HG02840 (cell line): ENCODE results near the gene ACP7.
A peak's percentile ranks its signal among the peaks of the same experiment; 100 is the strongest.
"Not testable (repeated sequence)": the region's sequence is repeated elsewhere in the genome, so short reads cannot be mapped to it uniquely, and the experiment has no call there.

ENCODE experiments used
- ATAC-seq: cut with Tn5 transposase; IDR thresholded peaks from one replicate; pipeline ENCODE4 v1.9.1; 2021; ENCODE audit warnings: mild to moderate bottlenecking, moderate library complexity, moderate number of reproducible peaks; ENCODE audit not compliant: unreplicated experiment, low FRiP score

Gene ACP7

DNA sequence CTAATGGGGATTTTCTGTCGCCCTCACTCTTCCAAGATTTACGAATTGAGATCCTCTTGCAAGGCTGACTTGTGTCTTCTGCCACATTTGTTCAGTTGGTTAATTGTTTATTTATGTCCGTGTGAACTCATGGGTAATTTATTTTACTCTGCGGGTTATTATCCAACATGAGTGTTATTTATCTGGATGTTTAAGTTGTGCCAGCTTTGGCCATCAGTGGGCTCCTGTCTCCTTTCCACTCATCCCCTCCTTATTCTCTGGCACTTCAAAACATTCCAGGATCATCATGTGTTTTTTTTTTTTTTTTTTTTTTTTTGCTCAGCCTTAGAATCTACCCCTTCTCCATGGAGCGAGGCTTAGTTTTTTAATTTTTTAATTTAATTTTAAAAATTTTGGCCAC lies 19.0 kb downstream of the ACP7 start:
- ATAC-seq: no peak

DNA sequence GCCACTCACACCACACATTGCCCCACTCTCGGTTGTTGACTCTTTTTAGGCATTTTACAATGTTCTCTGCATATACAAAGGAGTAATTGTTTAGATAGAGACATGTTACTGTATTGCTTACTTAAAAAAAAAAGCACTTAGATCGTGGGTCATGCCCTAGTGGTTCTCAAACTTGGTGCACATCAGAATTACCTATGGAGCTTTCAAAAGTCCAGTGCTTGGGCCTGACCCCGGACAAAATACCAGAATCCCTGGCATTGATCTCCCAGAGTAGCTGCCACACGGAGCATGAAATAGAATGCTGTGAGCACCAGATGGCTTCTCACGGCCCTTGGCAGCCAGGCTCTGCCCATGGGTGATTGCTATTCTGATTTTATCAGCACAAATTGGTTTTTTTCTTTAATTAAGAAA lies 20.0 kb downstream of the ACP7 start:
- ATAC-seq: no peak

DNA sequence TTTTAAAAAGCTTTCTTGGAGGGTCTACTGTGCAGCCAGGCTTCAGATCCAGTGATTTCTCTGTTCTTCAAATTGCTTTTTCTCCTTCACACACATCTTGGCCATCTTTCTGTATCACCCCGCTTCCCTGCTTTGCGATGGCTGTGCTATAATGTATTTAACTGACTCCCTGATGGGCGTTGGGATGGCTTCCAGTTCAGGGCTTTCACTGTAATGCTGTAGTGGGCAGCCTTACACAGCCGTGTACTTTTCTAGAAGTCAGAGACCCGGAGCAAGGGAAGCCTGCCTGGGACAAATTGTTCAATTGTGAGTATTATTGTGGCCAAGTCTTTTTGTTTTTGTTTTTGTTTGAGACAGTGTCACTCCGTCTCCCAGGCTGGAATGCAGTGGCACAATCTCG lies 22.0 kb downstream of the ACP7 start:
- ATAC-seq: no peak

DNA sequence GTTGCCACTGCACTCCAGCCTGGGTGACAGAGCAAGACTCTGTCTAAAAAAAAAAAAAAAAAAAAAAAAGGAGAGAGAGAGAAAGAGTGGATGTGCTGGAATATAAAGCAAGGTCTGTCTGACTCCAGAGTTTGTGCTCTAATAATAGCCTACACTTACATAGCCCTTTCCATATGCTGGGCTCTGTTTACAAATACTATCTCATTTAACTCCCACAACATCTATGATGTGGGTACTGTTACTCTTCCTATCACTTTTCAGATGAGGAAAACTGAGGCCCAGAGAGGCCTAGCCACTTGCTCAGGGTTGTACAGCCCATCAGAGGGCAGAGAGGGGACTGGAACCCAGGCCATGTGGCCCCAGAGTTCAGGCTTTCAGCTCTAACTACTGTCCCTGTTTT lies 25.5 kb downstream of the ACP7 start:
- ATAC-seq: no peak

DNA sequence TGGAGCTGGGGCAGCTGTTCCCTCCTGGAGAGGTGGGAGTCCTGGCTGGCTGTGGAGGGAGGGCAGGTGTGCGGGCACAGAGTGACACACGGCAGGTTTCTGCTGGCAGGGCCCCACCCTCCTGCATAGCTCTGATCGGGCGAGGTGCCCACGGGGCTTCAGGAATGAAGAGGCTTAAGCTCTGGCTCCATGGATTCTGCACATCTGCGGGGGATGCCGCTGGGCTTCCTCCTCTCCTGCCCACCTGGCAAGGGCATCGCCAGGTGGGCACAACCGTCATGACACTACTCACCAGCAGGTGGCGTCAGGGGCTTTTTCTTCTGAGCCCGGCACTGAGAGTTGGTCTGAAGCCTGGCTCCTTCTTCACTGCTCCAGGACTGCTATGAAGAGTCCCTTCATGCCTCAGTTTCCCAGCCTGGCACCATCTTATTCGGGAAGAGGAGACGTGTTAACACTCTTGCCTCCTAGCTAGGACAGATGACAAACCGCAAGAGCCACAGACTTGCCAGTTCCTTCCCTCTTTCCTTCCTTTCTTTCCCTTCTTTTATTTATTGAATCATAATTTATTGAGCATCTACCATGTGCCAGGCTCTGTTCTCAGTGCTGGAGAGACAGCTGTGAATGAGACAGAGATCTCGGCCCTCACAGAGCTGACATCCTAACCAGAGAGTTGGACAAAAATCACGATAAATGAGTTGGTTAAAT lies 26.2 kb downstream of the ACP7 start:
- ATAC-seq: no peak

DNA sequence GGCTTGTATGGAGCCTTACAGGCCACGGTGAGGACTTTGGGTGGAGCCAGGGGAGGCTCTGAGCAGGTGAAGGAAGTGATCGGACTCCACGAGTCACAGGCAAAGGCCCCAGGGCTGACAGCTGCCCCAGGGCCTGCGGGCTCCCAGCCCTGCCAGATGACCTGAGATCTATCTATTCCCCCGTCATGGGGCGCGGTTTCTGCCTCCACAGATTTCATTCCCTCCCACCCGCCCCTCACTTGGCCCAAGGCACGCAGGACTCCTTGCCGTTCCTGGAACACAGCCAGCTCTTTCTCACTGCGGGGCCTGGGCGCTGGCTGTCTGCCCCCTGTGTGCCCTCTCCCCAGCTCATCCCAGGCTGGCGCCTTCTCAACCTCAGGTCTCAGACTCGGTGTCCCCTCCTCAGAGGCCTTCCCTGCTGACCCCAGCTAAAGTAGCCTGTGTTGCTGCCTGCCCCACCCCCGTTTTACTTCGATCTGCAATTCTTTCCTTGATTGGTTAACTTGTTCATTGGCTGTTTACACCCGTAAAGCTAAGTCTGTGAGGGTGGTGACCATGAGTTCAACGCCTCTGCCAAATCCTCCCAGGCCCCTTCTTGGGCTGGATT lies 27.5 kb downstream of the ACP7 start:
- no peak for ATAC-seq

DNA sequence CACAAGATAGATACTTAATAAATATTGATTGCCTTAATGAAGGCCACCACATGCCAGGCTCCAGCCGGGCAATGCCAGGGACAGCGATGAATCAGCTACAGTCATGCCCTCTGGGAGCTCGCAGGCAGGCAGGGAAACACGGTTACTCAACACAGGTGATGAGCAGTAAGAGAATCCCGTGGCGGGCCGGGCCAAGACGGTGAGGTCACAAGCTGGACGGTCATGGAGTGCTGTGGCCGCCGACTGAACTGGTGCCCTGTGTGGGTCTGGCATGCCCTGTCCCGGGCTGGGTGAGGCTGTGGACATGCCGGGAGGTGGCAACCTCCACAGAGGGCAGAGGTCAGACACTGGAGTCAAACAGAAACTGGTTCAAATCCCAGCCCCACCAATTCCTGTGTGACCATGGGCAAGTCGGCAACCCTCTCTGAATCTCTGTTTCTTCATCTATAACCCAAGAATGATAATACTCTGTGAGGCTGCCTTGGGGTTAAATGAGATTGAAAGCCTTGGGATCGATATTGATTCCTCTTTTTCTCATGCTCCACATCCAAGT lies 28.2 kb downstream of the ACP7 start:
- ATAC-seq: no peak

DNA sequence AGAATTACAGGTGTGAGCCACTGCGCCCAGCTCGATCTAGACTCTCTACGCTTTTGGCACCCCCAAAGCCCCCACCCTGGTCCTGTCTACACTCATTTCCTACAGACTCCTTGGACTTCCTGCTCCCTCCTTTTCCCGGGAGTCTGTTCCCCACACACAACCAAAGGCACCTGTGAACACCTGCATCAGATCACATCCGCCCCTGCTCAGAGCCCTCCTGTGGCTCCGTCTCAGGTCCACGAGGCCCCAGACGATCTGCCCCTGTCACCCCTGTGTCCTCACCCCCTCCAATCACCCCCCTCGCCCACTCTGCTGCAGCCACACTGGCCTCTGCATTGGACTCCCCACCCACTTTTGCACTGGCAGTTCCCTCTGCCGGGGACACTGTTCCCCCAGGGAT lies 29.0 kb downstream of the ACP7 start:
- ATAC-seq: no peak

DNA sequence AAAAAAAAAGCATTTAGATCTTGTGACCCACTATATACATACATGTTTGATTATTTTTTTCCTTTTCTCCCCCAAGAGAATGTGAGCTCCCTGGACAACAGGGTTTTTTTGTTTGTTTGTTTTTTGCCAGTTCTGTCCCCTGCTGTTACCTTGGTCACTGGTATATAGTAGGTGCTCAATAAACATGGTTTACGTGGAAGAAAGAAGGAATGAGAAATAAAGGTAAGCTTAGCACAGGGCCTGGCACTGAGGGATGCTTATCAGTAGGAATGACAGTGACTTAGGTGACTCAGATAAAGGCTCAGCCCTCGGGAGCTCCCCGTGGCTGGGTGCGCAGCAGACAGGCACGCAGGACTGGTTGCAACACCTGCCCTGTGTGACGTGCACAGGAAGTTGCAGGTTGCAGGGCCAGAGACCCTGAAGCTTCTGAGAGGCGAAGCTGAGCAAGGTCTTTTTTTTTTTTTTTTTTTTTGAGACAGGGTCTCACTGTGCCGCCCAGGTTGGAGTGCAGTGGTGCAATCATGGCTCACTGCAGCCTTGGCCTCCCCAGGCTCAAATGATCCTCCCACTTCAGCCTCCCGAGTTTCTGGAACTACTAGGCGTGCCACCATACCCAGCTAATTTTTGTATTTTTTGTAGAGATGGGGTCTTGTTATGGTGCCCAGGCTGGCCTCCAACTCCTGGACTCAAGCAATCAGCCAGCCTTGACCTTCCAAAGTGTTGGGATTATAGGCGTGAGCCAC lies 31.1 kb downstream of the ACP7 start:
- no peak for ATAC-seq

DNA sequence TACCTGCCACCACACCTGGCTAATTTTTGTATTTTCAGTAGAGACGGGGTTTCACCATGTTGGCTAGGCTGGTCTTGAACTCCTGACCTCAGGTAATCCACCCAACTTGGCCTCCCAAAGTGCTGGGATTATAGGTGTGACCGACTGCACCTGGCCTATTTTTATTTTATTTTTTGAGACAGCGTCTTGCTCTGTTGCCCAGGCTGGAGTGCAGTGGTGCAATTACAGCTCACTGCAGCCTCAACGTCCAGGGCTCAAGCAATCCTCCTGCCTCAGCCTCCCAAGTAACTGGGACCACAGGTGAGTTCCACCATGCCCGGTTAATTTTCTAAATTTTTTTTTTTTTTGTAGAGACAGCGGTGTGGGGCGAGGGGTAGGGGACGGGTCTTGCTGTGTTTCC lies 32.9 kb downstream of the ACP7 start:
- not testable (repeated sequence) for ATAC-seq

DNA sequence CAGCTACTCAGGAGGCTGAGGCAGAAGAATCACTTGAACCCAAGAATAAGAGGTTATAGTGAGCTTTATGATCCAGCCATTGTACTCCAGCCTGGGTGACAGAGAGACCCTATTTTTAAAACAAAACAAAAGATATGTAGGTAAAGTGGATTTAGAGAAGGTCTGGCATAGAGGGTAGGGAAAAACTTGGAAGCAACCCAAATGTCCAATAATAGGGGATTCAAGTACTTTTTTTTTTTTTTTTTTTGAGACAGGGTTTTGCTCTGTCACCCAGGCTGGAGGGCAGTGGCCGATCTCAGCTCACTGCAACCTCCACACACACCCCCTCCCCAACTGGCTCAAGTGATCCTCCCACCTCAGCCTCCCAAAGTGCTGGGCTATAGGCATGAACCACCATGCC lies 35.7 kb downstream of the ACP7 start:
- no peak for ATAC-seq

DNA sequence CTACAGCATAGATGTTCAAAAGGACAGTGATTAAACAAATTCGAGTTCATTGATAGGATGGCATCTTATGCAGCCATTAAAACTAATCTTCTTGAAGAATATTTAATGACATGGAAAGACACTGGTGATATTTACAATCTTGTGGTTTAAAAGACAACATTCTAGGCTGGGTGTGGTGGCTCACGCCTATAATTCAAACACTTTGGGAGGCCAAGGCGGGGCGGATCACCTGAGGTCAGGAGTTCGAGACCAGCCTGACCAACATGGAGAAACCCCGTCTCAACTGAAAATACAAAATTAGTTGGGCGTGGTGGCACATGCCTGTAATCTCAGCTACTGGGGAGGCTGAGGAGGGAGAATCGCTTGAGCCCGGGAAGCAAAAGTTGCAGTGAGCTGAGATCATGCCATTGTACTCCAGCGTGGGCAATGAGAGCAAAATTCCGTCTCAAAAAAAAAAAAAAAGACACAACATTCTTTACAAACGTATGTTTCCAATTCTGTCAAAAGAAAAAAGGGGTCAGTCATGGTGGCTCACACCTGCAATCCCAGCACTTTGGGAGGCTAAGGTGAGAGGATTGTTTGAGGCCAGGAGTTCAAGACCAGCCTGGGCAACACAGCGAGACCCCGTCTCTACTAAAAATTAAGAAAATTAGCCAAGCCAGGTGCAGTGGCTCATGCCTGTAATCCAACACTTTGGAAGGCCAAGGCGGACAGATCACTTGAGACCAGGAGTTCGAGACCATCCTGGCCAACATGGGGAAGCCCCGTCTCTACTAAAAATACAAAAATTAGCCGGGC lies 39.0 kb downstream of the ACP7 start:
- ATAC-seq: no peak

DNA sequence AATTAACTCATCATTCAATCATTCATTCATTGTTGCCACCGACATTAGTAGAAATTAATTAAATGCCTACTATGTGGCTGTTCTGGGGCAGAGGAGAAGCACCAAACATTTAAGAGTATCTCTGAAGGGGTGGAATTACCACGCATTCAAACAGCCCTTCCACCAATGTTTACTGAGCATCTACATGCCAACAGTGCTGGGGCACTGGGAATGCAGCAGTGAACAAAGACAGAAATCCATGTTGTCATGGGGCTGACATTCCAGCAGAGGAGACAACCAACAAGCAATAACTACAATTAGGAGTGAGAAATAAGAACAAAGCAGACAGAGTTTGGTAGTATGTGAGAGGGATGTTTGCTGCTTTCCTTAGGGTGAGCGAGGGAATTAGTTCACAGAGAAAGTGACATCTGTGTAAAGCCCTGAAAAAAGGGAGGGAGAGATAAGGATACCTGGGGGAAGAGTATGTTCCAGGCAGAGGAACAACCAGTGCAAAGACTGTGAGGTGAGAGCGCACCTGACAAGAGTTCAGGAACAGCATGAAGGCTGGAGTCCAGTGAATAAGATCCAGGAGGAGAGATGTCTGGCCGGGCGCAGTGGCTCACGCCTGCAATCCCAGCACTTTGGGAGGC lies 40.1 kb downstream of the ACP7 start:
- ATAC-seq: no peak

DNA sequence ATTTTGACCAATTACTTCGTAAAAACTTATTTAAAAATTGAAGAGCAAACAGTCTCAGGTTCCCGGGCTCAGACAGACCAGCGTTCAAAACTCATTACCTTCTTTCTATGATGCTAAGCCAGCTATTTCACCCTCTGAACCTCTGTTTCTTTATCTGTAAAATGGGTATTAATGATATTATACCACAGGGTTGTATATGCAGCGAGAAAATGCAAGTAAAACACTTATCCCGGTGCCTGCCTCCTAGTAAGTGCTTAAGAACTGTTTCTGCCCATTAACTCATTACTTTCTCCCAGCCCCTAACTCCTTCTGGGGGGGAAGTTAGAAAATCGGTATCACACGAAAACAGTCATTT lies 41.0 kb downstream of the ACP7 start:
- ATAC-seq: no peak

DNA sequence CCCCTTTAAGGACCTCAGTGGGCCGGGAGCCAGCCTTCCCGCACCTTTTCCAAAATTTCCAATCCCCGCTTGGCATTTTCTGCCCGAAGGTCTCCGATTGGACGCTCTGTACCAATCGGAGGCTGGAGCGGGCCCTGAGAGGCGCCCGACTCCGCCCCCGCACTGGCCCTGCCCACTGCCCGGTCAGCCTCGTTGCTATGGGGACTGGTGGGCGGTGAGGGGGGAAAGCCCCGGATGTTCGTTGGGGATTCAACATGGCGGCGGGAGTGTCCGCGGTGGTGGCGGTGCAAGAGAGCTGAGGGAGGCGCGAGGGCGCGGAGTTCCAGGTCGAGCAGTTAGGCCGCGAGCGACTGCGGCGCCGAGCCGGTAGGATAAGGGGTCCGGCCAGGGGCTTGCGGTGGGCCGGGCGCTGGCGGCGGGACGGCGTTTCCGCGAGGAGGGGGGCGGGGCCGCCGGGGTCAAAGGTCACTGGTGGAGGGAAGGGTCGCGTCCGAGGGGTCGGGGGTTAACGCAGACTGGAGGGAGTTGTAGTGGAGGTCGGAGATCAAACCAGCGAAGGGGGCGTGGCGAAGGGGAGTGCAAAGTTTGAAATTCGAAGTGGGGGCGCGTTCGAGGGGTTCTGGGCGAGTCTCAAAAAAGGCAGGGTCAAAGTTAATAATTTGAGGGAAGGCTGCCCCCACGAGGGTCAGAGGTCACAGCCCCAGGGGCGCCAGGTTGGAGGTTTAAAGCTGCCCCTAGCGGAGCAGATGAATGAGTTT lies 41.6 kb downstream of the ACP7 start, which contains the start of gene PAK4:
Gene PAK4, plus strand, starts transcription at position 233 of the 758 bp plus-strand sequence. CDS start 43,768 bp downstream, outside the sequence.
- peak; percentile 82 for ATAC-seq

DNA sequence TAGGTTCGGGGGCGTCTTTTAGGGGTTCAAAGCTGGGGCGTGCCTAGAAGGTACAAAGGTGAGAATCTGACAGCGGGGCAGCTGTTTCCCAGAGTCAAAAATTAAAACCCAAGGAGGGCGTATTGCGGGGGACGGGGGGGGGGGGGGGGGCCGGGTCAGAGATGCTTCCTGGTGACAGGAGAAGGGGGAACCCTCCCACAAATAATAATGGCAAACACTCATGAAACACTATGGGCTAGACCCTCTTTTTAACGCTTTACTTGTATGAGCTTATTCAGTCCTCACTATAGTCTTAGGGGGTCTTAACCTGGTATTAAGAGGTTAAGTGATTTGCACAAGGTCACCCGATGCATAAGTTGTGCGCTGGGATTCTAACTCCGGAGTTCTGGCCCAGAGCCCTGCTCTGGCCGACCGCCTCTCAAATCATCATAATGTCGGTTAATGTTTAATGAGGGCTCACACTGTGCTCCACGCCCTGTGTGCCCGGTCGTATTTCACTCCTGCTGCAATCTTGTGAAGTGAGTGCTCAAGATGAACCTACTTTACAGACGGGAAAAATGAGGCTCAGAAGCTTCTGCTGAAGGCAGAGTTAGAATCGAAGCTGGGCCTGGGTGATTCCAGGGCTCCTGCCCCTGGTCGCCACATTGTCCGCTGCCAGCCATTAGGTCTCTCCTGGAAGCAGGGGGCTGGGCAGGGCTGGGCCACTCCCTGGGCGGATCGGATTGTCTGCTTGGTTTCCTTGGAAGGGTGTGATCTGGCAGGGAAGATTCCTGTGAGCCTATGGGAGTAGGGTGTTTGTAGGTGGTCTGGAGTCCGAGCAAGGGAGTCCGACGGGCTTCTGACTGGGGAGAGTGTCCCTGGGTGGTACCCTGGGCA lies 42.4 kb downstream of the ACP7 start:
- no peak for ATAC-seq

DNA sequence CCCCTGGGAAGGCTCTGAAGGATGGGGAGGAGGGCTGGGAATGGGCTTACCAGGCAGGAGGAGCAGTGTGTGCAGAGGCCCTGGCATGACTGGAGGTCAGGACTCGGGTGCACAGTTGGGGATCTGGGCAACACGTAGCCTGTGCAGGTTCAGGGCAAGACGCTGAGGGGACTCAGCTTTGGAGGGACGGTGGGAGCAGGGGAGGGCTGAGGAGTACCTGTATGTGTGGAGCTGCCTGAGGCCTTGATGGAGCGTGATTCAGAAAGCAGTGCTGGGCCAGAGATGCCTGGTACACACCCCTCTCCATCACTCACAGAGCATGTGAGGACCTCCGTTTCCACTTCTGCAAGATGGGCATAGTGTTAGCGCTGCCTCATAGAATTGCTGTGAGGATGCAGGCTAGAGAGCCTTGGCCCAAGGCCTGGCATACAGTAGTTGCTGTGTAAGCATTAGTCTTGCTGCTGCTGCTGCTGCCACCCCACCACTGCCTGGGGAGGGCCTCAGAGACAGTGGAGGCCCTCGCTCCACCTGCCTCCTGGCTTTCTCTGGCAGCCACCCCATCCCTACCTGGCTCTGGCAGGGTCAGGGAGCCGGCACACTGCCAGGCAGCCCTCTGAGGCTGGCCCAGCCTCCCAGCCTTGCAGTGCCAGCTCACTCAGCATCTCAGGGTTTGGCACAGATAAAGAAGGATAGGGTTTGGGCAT lies 43.8 kb downstream of the ACP7 start:
- ATAC-seq: no peak

DNA sequence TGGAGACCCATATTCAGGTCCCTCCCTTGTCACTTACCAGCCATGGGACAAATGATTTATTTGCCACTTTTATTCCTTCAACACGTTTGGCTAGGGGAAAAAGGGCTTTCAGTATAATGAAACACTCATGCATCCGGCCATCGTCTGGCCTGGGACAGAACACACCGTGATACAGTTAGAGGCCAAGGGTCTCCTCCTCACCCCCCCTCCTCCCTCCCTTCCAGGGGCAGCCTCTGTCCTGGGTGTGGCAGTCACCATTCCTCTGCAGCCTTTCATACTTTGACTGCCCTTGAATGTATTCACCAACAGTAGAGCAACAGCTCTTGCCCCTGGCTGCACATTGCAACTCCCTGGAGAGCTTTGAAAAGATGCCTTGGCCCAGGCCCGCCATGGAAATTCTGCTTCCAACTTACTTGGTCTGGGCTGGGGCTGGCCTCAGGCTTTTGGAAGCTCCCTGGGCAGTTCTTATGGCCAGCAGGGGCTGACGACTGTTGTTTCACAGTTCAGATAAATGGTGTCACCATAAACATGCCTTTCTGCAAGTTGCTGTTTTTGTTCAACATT lies 44.4 kb downstream of the ACP7 start:
- ATAC-seq: no peak
